GM10847 (cell line): ENCODE results near the gene HIGD1A.

ENCODE experiments used
- POLR2A ChIP-seq: IDR thresholded peaks from 2 replicates; pipeline ENCODE4 v1.6.1; 2011; ENCODE audit not compliant: insufficient read length; ENCODE audit errors: extremely low read depth

HIGD1A gene

GRCh38 chr3:42836150-42837123, 32.1 kb upstream of the HIGD1A start:
- TF ChIP-seq POLR2A = no peak

- TF ChIP-seq POLR2A = no peak
Observed at GRCh38 chr3:42831321-42831713, 27.0 kb upstream of the HIGD1A start.

GRCh38 chr3:42830437-42831320, 26.4 kb upstream of the HIGD1A start:
- TF ChIP-seq POLR2A = no peak

DNA sequence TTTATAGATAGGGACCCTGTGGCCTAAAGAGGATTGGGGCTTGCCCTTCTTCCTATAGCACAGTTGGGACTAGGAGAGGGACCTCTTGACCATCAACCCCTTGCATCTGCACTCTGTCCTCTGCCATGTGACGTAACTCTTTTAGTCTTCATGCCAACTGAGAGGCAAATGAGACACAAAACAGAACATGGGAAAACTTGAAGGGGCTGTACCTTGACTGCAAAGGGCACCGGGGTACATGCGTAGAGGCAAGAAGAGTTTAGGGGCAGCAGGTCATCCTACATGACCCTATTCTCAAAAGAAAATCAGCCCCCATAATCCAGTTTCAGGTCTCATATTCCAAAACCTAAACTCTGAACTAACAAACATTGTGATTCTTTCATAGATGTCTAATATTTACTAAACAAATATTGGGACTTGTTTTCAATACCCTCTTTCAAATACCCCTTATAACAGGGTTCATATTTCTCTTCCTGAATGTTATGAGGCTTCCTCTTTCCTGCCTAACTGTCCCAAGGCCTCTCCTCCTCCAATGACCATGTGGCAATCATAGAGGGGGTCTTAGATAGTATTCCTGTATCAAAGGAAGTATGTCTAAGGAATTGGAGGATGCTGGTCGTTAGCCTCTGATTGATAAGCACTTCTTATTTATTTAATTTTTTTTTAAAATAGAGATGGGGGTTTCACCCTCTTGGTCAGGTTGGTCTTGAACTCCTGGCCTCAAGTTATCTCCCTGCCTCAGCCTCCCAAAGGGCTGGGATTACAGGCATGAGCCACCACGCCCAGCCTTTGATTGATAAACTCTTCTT, 25.5 kb upstream of the HIGD1A start:
- no peak for TF ChIP-seq POLR2A

- TF ChIP-seq POLR2A = no peak
Observed at GRCh38 chr3:42829083-42829627, 24.9 kb upstream of the HIGD1A start.

GRCh38 chr3:42827654-42828053, 23.4 kb upstream of the HIGD1A start:
- no peak for TF ChIP-seq POLR2A

- no peak for TF ChIP-seq POLR2A
Observed at GRCh38 chr3:42827023-42827422, 22.7 kb upstream of the HIGD1A start.

DNA sequence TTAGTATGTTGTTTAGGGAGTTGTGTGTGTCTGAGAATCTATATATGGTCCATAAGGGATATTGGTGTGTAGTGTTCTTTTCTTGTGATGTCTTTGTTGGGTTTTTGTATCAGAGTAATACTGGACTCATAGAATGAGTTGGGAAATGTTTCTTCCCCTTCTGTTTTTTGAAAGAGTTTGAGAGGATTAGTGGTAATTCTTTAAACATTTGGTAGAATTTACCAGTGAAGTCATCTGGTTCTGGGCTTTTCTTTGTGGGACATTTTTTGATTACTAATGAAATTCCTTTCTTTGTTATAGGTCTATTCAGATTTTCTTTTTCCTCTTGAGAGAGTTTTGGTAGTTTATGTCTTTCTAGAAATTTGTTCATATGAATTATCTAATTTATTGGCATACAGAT, 21.9 kb upstream of the HIGD1A start:
- no peak for TF ChIP-seq POLR2A

DNA sequence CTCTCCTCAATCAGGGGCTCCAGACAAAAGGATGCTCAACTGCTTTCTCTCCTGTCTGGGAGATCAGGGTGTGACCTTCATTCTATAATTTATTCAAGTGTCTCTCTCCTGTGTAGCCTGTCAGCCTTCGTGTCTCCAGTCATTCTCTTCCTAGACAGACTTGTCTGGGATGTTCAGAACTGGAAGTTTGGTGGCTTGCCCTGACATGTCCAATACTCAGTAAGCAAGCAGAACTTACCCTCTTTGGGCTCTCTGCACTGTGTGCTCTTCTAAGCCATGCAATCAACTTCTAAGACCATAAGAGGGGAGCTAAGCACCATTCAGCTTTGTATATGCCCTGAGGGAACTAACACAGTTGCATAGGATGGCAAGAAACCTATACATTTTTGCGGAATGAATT, 19.1 kb upstream of the HIGD1A start:
- no peak for TF ChIP-seq POLR2A

DNA sequence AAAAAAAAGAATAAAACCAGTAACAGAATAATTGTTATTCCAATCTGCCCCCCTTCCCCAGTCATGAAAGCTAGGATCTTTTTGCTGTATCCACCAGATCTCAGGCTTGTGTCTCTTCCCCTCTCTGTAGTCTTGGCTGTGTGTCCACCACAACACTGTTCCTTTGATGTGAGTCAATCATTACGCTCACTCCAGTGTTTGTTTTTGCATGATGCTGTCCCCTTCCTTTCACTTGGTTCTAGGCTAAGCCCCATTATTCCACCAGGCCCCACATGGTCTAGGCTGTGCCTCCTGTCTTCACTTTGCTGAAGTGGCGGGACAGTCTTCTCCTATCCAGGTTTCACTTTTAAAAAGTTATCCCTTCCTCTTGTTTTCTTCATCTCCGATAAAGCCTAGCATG, 18.5 kb upstream of the HIGD1A start:
- TF ChIP-seq POLR2A = no peak

DNA sequence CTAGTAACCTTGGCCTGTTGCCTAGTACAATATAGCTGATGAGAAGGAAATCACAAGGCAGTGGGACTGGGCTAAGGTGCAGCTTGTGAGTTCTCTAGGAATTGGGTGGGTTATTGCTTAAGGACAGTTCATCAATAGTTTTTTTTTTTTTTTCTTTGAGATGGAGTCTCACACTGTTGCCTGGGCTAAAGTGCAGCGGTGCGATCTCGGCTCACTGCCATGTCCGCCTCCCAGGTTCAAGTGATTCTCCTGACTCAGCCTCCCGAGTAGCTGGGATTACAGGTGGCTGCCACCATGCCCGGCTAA, 16.4 kb upstream of the HIGD1A start:
- TF ChIP-seq POLR2A = no peak

GRCh38 chr3:42819351-42819965, 15.2 kb upstream of the HIGD1A start:
- TF ChIP-seq POLR2A = no peak

DNA sequence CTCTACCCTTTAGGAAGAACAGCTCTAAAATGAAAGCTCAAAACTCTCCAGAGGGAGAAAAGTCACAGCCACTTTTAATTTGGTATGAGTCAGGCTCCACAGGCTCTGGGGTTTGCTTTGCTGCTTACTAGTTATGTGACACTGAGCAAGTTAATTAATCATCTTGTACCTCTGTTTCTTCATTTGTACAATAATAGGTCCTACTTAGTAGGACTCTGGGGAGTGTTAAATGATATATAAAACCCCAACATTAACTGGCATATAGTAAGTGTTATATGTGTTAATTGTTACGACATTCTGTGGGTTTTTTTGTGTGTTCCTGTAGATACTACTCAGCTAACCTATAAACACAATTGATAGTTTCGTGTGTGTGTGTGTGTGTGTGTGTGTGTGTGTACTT, 11.5 kb upstream of the HIGD1A start:
- no peak for TF ChIP-seq POLR2A

DNA sequence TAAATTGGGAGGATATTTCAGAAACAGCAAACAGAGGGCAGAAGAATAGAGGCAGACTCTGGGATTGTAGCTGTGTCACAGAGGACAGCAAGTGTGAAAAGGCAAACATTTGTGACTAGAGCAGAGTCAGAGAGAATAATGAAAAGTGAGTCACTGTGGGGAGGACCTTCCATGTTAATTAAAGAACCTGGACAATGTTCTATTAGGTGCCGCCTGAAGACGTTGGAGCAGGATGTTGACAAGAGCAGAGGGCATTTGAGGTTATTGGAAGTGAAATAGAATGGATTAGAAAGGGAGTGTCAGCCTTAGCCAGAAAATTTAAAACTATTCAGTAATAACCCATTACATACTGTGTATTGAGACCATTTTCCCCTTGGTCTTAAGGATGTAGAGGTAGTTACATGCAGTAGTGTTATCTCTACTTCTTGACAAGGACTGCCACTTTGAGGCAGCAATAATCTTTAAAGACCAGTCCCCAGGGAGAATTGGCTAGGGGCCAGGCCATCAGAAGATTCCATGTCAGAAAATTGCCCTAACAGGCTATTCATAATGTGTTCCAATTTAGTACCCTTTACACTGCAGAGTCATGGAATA, 10.7 kb upstream of the HIGD1A start:
- no peak for TF ChIP-seq POLR2A
